ENCODE data around the gene NT5DC3.

Gene NT5DC3

DNA sequence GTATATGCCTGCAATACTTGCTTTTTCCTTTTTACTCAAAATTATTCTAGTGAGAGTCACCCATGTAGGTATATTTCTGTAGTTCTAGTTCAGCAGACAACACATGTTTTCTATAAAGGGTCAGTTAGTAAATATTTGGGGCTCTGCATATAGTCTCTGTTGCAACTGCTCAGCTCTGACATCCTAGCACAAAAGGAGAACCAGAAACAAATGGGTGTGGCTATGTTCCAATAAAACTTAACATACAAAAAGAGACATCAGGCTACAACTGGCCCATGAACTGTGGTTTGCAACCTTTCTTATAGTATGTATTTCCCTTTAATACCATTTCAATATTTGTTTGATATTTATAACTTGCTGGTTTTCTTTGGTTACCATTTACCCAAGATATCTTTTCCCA is 11.9 kb downstream of the NT5DC3 start:
- FAIRE-seq (no peak), DNase-seq (ENCODE audit: insufficient read length) (no peak)

DNA sequence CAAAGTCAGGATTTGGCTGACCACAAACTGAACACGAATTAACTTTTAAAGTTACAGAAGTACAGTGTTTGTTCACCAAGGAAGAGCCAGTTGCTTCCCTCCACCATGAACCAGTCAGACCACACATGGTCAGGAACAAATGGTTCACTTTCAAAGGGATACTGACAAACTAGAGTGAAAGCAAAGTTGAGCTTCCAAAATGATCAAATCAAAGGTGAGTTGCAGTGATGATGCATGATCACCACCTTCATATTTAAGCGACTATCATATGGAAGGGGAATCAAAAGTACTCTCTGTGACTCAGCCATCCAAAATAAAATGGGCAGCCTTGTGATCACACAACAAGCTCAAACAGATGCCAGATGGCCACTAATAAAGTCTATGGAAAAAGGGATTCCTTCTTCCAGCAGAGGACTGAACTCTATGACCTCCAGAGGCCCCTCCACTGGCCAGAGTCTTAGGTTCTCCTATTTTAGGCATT is 13.1 kb downstream of the NT5DC3 start:
- FAIRE-seq = peak; percentile 5
- DNase-seq (ENCODE audit: insufficient read length) = no peak

More for the DNA sequence above, 11.9 kb downstream of the NT5DC3 start:
- no peak for TF ChIP-seq POLR2A (IDR thresholded peaks at IDR 0.05; ENCODE audit: low read depth, low read length)
- no peak for TF ChIP-seq POLR2AphosphoS5 (IDR thresholded peaks at IDR 0.05; ENCODE audit: low read depth, low read length)
- no peak for TF ChIP-seq TAF1 (IDR thresholded peaks at IDR 0.05; ENCODE audit: borderline replicate concordance, low read depth, low read length)

DNA sequence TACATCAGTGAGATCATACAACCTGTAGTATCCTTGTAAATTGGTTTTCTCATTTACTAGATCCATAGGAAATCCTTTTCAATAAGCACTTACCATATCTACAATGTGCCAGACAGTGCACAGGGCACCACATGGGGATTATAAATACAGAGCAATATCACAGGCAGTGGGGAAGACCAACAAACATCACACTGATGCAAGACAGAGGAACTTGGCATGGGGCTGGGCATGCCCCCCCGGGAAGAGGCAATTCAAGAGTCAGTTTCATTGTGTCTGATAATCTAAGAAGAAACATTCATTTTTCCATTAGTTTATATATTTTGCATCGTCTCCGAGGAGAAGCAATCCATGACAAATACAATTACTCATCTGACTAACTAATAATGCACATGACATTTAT is 16.2 kb downstream of the NT5DC3 start:
- TF ChIP-seq TAF1 (IDR thresholded peaks at IDR 0.05; ENCODE audit: borderline replicate concordance, low read depth, low read length) = no peak
- no peak for TF ChIP-seq POLR2AphosphoS5 (IDR thresholded peaks at IDR 0.05; ENCODE audit: low read depth, low read length)
- no peak for TF ChIP-seq POLR2A (IDR thresholded peaks at IDR 0.05; ENCODE audit: low read depth, low read length)
- FAIRE-seq (no peak), DNase-seq (ENCODE audit: insufficient read length) (no peak)

More for the DNA sequence above, 13.1 kb downstream of the NT5DC3 start:
- TF ChIP-seq POLR2A (IDR thresholded peaks at IDR 0.05; ENCODE audit: low read depth, low read length) = no peak
- TF ChIP-seq POLR2AphosphoS5 (IDR thresholded peaks at IDR 0.05; ENCODE audit: low read depth, low read length) = no peak
- no peak for TF ChIP-seq TAF1 (IDR thresholded peaks at IDR 0.05; ENCODE audit: borderline replicate concordance, low read depth, low read length)

DNA sequence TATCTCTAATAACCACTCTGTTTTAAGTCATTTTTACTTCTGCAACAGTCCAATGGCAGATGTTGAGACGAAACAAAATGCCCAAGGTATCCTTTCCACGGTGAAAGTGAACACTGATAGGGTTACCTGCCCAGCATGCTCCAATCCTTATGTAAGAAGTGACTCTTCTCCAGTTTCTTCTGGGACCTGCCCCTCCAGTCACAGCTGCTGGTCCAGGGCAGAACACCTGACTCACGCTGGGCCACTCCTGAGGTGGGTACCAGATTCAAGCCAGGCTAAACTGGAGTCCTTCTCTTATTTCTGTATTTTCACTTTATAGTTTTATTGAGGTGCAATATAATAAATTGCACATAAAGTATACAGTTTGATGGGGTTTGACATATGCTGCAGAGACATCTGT is 16.7 kb downstream of the NT5DC3 start:
- no peak for FAIRE-seq
- TF ChIP-seq POLR2AphosphoS5 (IDR thresholded peaks at IDR 0.05; ENCODE audit: low read depth, low read length) = no peak
- no peak for TF ChIP-seq TAF1 (IDR thresholded peaks at IDR 0.05; ENCODE audit: borderline replicate concordance, low read depth, low read length)
- no peak for TF ChIP-seq POLR2A (IDR thresholded peaks at IDR 0.05; ENCODE audit: low read depth, low read length)
- no peak for DNase-seq (ENCODE audit: insufficient read length)

DNA sequence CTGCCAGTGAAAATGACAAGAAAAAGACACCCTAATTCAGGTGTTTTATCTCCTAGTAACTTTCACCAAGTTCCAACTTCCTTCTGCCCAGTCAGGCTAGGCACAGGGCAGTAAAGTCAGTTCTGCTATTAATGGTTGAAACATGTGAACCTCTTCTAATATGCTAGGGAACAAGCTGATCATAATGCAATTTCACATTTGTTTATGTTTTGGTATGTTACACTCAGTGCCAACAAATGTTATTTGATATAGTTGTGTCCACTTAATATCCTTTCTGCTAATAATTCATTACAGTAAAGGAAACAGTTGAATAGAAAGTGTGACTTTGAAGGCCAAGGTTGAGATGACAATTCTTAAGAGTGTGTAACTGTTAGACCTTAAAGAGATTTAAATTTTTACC is 17.2 kb downstream of the NT5DC3 start:
- no peak for DNase-seq (ENCODE audit: insufficient read length)
- FAIRE-seq = no peak
- TF ChIP-seq POLR2A (IDR thresholded peaks at IDR 0.05; ENCODE audit: low read depth, low read length) (no peak), TAF1 (IDR thresholded peaks at IDR 0.05; ENCODE audit: borderline replicate concordance, low read depth, low read length) (no peak), POLR2AphosphoS5 (IDR thresholded peaks at IDR 0.05; ENCODE audit: low read depth, low read length) (no peak)

DNA sequence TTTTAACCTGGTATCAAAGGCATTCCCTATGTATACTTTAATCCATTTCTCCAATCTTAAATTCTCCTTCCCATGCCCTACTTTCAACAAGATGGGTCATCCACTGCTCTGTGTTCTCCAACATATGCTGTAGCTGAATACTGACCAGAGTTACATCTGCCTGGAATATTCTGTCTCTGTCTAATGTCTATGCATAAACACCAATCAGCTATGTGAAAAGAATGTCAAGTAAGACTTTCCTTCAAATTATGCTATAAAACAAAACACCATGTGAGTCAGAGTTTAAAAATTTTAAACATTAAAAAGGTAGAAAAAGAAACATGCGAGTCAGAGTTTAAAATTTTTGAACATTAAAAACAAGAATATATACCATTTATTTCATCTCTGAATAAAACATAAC is 19.3 kb downstream of the NT5DC3 start:
- DNase-seq (ENCODE audit: insufficient read length) = no peak
- TF ChIP-seq POLR2A (IDR thresholded peaks at IDR 0.05; ENCODE audit: low read depth, low read length) = no peak
- no peak for TF ChIP-seq POLR2AphosphoS5 (IDR thresholded peaks at IDR 0.05; ENCODE audit: low read depth, low read length)
- TF ChIP-seq TAF1 (IDR thresholded peaks at IDR 0.05; ENCODE audit: borderline replicate concordance, low read depth, low read length) = no peak
- no peak for FAIRE-seq

DNA sequence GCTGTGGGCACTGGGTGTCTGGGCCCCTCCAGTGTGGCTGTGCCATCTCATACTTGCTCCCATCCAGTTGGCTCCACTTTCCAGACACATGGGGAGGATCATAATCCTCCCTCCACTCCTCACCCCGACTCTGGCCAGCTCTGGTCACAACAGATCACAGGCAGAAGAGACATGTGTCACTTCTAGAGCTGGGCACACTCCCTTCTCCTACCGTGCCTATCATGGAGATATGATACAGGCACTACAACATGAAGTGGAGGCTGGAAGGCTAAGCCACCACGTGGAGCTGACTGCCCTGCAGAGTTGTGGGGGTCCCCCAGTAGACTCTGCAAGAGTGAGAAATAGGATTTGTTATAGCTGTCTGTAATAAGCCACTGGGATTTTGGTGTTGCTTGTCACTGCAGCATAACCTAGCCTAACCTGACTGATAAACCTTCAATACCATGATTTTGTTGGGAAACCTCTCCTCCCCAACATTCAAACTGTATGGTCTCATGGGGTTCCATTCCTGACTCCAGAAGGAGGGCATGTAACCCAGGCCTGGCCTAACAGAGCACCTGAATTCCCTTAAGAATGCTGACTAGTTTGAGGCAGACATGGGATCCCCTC is 20.0 kb downstream of the NT5DC3 start:
- TF ChIP-seq POLR2A (IDR thresholded peaks at IDR 0.05; ENCODE audit: low read depth, low read length) (no peak), POLR2AphosphoS5 (IDR thresholded peaks at IDR 0.05; ENCODE audit: low read depth, low read length) (no peak), TAF1 (IDR thresholded peaks at IDR 0.05; ENCODE audit: borderline replicate concordance, low read depth, low read length) (no peak)
- DNase-seq (ENCODE audit: insufficient read length) (no peak), FAIRE-seq (no peak)

DNA sequence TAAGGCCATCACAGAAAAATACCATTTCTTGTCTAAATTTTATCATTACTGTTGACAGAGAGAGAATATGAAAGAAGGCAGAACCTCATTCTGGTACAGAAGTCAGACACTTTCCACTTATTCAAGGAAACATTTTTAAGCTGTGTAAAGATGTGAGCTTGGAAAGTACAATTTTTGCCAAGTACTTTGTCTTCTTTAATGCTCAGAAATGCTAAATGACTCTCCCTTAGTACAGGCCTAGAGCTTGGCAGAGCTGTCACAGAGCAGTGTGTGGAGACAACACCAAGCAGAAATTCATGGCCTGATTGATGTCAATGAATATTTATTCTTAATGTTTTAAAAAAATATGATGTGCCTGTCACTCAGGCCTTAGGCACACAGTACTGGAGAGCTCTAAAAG is 20.7 kb downstream of the NT5DC3 start:
- TF ChIP-seq POLR2A (IDR thresholded peaks at IDR 0.05; ENCODE audit: low read depth, low read length) (no peak), POLR2AphosphoS5 (IDR thresholded peaks at IDR 0.05; ENCODE audit: low read depth, low read length) (no peak), TAF1 (IDR thresholded peaks at IDR 0.05; ENCODE audit: borderline replicate concordance, low read depth, low read length) (no peak)
- no peak for DNase-seq (ENCODE audit: insufficient read length)
- no peak for FAIRE-seq

DNA sequence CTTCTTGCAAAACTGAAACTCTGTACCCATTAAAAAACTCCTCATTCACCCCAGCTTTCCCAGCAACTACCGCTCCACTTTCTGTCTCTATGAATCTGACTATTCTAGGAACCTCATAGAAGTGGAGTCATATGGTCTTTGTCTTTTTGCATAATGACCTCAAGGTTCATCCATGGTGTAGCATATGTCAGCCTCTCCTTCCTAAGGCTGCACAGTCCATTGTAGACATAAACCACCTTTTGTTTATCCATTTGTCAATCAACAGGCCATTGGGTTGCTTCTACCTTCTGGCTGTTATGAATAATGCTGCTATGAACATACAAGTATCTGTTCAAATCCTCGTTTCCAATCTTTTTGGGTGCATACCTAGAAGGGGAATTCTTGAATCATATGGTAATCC is 21.1 kb downstream of the NT5DC3 start:
- FAIRE-seq = no peak
- DNase-seq (ENCODE audit: insufficient read length) = no peak

DNA sequence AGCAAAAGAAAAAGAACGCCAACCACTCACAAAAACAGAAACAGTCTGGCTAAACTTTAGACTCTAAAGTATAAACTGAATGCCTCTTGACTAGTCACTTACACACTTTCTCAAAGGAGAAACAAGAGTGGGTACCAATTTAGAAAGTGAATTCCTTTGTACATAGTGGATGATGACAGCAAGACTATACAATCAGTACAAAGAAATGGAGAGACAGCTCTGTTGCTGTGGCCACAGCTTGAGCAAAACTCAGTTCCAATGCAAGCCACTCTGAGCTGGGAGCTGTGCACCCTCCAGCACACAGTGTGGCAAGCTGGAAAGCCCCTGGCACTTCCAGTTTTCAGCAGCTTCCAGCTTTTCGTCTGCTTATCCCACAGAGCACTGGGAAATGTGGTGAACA is 21.7 kb downstream of the NT5DC3 start:
- TF ChIP-seq POLR2A (IDR thresholded peaks at IDR 0.05; ENCODE audit: low read depth, low read length) = no peak
- TF ChIP-seq POLR2AphosphoS5 (IDR thresholded peaks at IDR 0.05; ENCODE audit: low read depth, low read length) = no peak
- TF ChIP-seq TAF1 (IDR thresholded peaks at IDR 0.05; ENCODE audit: borderline replicate concordance, low read depth, low read length) = no peak
- DNase-seq (ENCODE audit: insufficient read length) (no peak), FAIRE-seq (no peak)

More for the DNA sequence above, 21.1 kb downstream of the NT5DC3 start:
- TF ChIP-seq POLR2A (IDR thresholded peaks at IDR 0.05; ENCODE audit: low read depth, low read length) (no peak), POLR2AphosphoS5 (IDR thresholded peaks at IDR 0.05; ENCODE audit: low read depth, low read length) (no peak), TAF1 (IDR thresholded peaks at IDR 0.05; ENCODE audit: borderline replicate concordance, low read depth, low read length) (no peak)

DNA sequence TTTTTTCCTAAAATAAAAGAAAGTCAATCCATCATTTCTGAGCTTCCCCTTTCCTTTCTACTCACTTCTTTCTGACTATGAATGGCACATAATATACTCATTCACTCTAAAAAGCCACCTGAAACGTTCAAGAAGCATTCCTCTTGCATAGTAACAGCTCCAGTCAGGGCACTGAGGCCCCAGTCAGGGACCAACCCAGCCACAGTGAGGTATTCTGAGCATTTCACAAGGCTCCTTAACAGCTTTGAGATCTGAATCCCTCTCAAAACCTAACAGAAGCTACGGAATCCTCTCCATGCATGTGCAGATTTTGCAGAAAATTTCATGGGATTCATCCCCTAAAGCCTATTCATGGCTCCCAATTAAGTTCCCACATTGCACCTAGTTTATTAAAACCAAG is 23.2 kb downstream of the NT5DC3 start:
- FAIRE-seq (no peak), DNase-seq (ENCODE audit: insufficient read length) (no peak)
- no peak for TF ChIP-seq TAF1 (IDR thresholded peaks at IDR 0.05; ENCODE audit: borderline replicate concordance, low read depth, low read length)
- no peak for TF ChIP-seq POLR2AphosphoS5 (IDR thresholded peaks at IDR 0.05; ENCODE audit: low read depth, low read length)
- TF ChIP-seq POLR2A (IDR thresholded peaks at IDR 0.05; ENCODE audit: low read depth, low read length) = no peak

DNA sequence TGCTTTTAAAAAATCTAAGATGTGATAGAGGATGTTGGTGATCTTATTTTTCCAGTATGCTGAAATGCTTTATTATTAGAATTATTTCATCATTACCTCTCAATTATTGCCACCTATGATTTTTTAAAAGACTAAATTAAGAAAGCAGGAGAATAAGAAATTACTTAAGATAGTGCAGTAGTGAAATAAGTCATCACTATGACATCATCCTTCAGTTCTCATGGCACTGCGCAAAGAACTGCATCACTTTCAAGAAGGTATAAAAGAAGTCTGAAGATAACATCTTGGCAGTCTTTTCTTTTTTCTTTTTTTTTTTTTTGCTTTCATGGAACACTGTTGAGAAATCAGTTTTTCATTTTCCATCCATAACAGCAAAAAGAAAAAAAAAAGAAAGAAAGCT is 24.4 kb downstream of the NT5DC3 start:
- no peak for TF ChIP-seq POLR2A (IDR thresholded peaks at IDR 0.05; ENCODE audit: low read depth, low read length)
- no peak for TF ChIP-seq POLR2AphosphoS5 (IDR thresholded peaks at IDR 0.05; ENCODE audit: low read depth, low read length)
- TF ChIP-seq TAF1 (IDR thresholded peaks at IDR 0.05; ENCODE audit: borderline replicate concordance, low read depth, low read length) = no peak
- DNase-seq (ENCODE audit: insufficient read length) (no peak), FAIRE-seq (no peak)
